AG04449 (cell line): ENCODE data around the gene NSUN6.
"Not testable (repeated sequence)": the region's sequence is repeated elsewhere in the genome, so short reads cannot be mapped to it uniquely, and the experiment has no call there.

ENCODE experiments used
- CTCF ChIA-PET: fragments of 350-600 bp; formaldehyde crosslinking; extraction: SDS; loops from one replicate; lab custom pipeline; 2021; ENCODE audit warnings: antibody characterized with exemption; lab: Yijun Ruan, JAX
- POLR2A ChIA-PET: fragments of 400-600, 350-600 bp; formaldehyde crosslinking; extraction: SDS; loops from one replicate; lab custom pipeline; 2020; ENCODE audit warnings: antibody characterized with exemption, inconsistent platforms; lab: Yijun Ruan, JAX
- DNase-seq: peaks from one replicate; pipeline ENCODE4 v3.0.0-alpha.2; 2010; ENCODE audit warnings: low read depth, low spot score
- H3K4me3 ChIP-seq: 2 replicates; pipeline ENCODE4 v1.5.1; 2011; ENCODE audit warnings: low read depth, mild to moderate bottlenecking, control low read depth, low read length
- CTCF ChIP-seq: IDR thresholded peaks from one replicate; pipeline ENCODE4 v1.5.1; 2011; ENCODE audit warnings: mild to moderate bottlenecking, moderate library complexity, low read length, control low read depth, inconsistent platforms; ENCODE audit not compliant: insufficient read depth; ENCODE audit errors: missing control alignments

Gene NSUN6

GRCh38 chr10:18625886-18626285 is 25.5 kb downstream of the NSUN6 start:
- H3K4me3 ChIP-seq: no peak overlapping the region
- ChIA-PET POLR2A (no interaction called here), CTCF (no interaction called here)
- TF ChIP-seq CTCF: no peak
- DNase-seq: no peak

GRCh38 chr10:18623671-18624070 is 27.7 kb downstream of the NSUN6 start:
- peak; percentile 24 for DNase-seq
- POLR2A ChIA-PET, H3K4me3 ChIP-seq, CTCF ChIA-PET: not testable (repeated sequence)

DNA sequence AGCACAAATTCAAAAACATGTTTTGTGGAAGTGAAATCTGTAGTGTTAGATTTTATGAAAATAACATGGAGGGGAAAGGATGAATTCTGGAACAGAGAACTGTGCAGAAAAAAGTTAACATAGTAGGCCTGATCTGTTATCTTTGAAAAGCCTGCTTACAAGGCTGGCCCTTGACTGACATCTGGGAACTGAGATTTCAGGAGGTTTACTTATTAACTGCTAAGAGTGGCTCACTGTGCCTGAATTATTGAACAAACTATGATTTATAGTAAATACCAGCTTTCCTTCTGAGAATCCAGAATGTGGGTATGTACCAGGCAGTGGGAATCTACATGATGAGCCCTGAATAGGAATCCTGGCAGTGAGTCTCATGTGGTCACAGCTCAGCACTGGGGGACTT is 30.5 kb downstream of the NSUN6 start:
- ChIA-PET POLR2A (no interaction called here), CTCF (no interaction called here)
- no peak for DNase-seq
- TF ChIP-seq CTCF: no peak
- no peak overlapping the region for H3K4me3 ChIP-seq

DNA sequence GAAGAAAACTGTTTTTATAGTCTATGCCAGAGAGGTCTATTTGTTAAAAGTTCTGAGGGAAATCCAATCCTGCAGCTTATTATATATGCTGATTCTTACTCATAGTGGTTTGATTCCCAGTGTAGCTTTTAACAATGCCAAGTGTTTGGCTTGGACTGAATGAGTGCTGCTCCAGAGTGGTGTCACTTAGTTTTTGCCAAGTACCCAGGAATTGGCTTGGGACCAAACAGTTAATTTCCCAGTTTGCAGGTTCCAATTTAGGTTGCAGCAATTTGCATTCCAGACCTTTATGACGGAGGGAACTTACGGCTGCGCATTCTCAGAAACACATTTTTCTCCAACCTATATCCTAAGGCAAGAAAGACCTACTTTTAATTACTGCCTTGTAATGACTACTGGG is 32.4 kb downstream of the NSUN6 start:
- H3K4me3 ChIP-seq: no peak overlapping the region
- ChIA-PET CTCF (no interaction called here), POLR2A (no interaction called here)
- no peak for DNase-seq
- no peak for TF ChIP-seq CTCF

DNA sequence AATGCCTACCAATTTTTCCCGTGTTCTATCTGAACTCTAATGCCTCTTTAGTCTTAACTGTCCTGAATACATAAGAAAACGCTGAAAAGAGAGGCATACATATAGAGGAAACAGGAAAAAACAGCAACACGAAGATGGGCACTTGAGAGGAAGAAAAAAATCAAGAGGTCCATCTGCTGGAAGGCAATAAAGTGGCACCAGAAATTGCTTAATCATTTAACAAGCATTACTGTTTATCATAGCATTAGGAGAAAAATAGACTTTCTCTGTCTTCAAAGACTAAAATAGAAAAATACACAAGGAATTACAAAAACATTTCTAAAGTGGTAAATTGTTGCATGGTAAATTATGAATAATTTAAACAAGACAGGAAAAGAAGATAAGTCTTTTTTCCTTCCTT is 35.0 kb downstream of the NSUN6 start:
- CTCF ChIA-PET: no interaction called here

GRCh38 chr10:18615618-18616017 is 35.8 kb downstream of the NSUN6 start:
- CTCF ChIA-PET: no interaction called here
- TF ChIP-seq CTCF: no peak
- no peak overlapping the region for H3K4me3 ChIP-seq
- POLR2A ChIA-PET: no interaction called here
- no peak for DNase-seq

More for the DNA sequence above, 35.0 kb downstream of the NSUN6 start:
- TF ChIP-seq CTCF: no peak
- H3K4me3 ChIP-seq: no peak overlapping the region
- POLR2A ChIA-PET: no interaction called here
- DNase-seq: no peak

- no peak for TF ChIP-seq CTCF
- CTCF ChIA-PET: no interaction called here
- DNase-seq: no peak
- H3K4me3 ChIP-seq: no peak overlapping the region
- POLR2A ChIA-PET: no interaction called here
Measured at GRCh38 chr10:18611168-18611567, 40.2 kb downstream of the NSUN6 start.
